ENCODE results near the gene OR5H1.

Gene OR5H1

DNA sequence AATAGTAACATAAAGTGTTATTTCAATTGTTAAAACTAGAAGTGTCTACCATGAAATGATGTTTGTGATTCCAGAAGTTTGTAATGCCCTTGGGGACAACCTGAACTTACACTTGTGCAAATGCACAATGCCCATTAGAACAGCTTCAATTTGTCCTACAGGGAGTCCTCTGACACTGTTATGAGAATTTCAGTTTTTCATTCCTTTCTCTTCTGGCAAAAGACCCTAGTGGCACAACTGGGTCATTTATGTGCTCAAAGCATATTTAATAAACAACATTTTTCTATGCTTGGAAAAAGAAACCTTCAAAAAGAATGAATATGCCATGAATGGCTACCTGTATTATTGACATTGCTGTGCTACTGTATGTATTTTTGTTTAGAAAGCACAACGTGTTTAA is at the start of gene OR5H1:
OR5H1 (plus strand) TSS at position 301 of the 400 bp plus-strand sequence. CDS start 1,977 bp downstream, outside the sequence.
- Mint-ChIP-seq H3K36me3 (ENCODE audit: low read depth) (no peaks in the 10 kb centered on the region), H3K9me3 (no peaks in the 10 kb centered on the region), H3K27ac (no peak within 1 kb of the TSS), H3K27me3 (ENCODE audit: low read depth, poor library complexity) (peaks cover 6% of the 10 kb centered on the region), H3K4me3 (no peak within 1 kb of the TSS), H3K4me1 (no peaks in the 10 kb centered on the region)
- TF ChIP-seq, protein P1, sequence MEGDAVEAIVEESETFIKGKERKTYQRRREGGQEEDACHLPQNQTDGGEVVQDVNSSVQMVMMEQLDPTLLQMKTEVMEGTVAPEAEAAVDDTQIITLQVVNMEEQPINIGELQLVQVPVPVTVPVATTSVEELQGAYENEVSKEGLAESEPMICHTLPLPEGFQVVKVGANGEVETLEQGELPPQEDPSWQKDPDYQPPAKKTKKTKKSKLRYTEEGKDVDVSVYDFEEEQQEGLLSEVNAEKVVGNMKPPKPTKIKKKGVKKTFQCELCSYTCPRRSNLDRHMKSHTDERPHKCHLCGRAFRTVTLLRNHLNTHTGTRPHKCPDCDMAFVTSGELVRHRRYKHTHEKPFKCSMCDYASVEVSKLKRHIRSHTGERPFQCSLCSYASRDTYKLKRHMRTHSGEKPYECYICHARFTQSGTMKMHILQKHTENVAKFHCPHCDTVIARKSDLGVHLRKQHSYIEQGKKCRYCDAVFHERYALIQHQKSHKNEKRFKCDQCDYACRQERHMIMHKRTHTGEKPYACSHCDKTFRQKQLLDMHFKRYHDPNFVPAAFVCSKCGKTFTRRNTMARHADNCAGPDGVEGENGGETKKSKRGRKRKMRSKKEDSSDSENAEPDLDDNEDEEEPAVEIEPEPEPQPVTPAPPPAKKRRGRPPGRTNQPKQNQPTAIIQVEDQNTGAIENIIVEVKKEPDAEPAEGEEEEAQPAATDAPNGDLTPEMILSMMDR (IDR thresholded peaks at IDR 0.05), result no peak
- no peak for DNase-seq

DNA sequence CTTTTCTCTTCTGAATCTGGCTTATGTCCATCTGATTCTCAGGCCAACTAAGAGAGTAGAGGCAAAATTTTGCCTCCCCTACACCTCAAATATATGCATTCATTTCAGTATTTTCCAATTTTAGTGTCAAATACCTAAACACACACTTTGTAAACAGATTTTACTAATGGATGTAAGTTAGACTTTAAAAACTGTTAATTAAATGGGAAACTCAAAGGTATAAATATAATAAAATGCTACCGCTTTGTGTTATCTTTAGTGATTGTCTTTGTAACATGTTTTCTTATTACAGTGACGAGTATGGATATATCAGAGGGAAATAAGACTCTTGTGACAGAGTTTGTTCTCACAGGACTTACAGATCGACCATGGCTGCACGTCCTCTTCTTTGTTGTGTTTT is 43.6 kb upstream of the OR5H1 start, which contains the start of gene OR5AC2:
OR5AC2 (plus strand) TSS at position 301 of the 400 bp plus-strand sequence; CDS start at position 301, 0 bp downstream.
- Mint-ChIP-seq H3K27me3 (ENCODE audit: low read depth, poor library complexity) (peaks cover 3% of the 10 kb centered on the region), H3K9me3 (peaks cover 7% of the 10 kb centered on the region), H3K36me3 (ENCODE audit: low read depth) (no peaks in the 10 kb centered on the region), H3K4me1 (no peaks in the 10 kb centered on the region), H3K4me3 (no peak within 1 kb of the TSS), H3K27ac (no peak within 1 kb of the TSS)
- TF ChIP-seq, protein P1 (IDR thresholded peaks at IDR 0.05), result no peak
- no peak for DNase-seq

DNA sequence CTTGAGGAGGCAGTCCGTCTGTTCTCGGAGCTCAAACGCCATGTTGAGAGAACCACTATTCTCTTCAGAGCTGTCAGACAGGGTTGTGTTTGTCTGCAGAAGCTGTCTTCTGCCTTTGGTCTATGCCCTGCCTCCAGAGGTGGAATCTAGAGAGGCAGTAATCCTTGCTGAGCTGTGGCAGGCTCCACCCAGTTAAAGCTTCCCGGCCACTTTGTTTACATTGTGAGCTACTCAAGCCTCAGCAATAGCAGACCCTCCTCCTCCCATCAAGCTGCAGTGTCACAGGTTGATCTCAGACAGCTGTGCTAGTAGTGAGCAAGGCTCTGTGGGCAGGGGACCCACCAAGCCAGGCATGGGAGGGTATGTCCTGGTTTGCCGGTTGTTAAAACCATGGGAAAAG is 34.6 kb upstream of the OR5H1 start:
- no peak for DNase-seq
- TF ChIP-seq, protein P1 (IDR thresholded peaks at IDR 0.05), result no peak
- Mint-ChIP-seq H3K36me3 (ENCODE audit: low read depth) (no peaks in the 10 kb centered on the region), H3K4me1 (peaks cover 5% of the 10 kb centered on the region), H3K27me3 (ENCODE audit: low read depth, poor library complexity) (peaks cover 2% of the 10 kb centered on the region), H3K4me3 (no peak overlapping the region), H3K9me3 (no peaks in the 10 kb centered on the region), H3K27ac (no peak overlapping the region)

DNA sequence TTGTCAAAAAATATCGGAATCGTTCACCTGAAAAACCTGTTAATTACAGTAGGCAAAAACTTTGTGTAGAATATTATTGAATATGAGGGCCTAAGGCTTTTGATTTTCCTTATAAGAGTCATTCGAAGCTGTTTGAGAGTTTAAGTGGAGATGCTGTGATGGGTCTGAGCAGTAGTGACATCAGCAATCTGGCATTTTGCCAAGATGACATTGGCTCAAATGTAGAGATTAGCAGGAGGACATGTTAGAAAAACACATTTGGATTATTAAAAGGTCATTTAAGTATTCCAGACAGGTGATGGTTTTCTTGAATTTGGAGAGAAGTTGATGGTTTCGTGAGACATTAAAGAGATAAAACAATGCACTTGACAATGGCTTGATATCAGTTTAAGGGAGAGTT is 30.7 kb upstream of the OR5H1 start:
- DNase-seq, result no peak
- Mint-ChIP-seq H3K36me3 (ENCODE audit: low read depth) (no peaks in the 10 kb centered on the region), H3K9me3 (no peaks in the 10 kb centered on the region), H3K27ac (no peak overlapping the region), H3K27me3 (ENCODE audit: low read depth, poor library complexity) (no peaks in the 10 kb centered on the region), H3K4me3 (no peak overlapping the region), H3K4me1 (peaks cover 5% of the 10 kb centered on the region)
- TF ChIP-seq, protein P1 (IDR thresholded peaks at IDR 0.05), result no peak

DNA sequence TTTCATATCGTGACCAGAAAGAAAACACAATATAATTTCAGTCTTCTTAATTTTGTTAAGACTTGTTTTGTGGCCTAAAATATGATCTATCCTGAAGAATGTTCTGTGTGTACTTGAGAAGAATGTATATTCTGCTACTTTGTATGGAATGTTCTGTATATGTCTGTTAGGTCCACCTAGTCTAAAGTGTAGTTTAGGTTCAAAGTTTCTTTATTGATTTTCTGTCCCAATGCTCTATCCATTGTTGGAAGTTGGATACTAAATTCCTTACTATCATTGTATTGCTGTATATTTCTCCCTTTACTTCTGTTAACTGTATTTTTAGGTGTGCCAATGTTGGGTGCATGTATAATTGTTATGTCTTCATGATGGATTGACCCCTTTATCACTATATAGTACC is 22.4 kb upstream of the OR5H1 start:
- H3K27me3 Mint-ChIP-seq (ENCODE audit: low read depth, poor library complexity), result peaks cover 3% of the 10 kb centered on the region
- peaks cover 19% of the 10 kb centered on the region for H3K9me3 Mint-ChIP-seq
- H3K4me3 Mint-ChIP-seq, result no peak overlapping the region
- no peak for DNase-seq
- no peak overlapping the region for H3K27ac Mint-ChIP-seq
- peaks cover 18% of the 10 kb centered on the region for H3K4me1 Mint-ChIP-seq
- TF ChIP-seq, protein P1 (IDR thresholded peaks at IDR 0.05), result no peak
- H3K36me3 Mint-ChIP-seq (ENCODE audit: low read depth), result no peaks in the 10 kb centered on the region

DNA sequence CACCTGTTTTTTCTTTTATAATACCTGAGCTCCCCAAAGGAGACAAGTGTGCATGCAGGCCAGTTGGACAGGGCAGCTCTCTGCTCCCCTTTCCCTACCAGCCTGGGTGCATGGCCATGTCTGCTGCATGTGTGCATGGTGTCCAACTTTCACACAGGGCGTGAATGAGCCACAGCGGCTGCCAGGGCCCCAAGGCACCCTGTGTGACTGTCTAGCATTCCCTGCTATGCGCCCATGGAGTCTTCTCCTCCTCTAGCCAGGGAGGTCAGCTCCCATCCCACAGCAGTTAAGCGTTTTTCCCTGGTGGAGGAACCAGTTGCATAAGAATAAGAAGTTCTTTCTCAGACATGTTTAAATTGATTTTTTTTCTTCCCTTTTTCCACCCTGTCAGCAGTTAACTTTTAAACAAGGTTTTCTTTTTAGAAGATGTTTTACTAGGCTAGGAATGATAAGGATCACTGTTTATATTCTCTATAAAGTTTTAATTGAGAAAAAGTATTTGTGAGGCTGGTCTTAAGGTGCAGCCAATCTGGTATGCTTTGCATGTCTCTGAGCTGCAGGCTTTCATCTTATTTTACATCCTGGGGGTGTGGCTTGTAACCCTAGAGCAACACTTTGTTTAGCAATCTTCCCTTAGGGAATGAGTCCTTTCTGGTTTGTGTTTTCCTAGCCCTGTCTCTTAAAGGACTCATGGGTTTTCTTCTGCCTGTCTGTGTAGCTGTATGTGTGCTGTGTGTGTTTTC is 20.5 kb upstream of the OR5H1 start:
- H3K9me3 Mint-ChIP-seq, result peaks cover 19% of the 10 kb centered on the region
- peaks cover 18% of the 10 kb centered on the region for H3K4me1 Mint-ChIP-seq
- TF ChIP-seq, protein P1 (IDR thresholded peaks at IDR 0.05), result no peak
- H3K27me3 Mint-ChIP-seq (ENCODE audit: low read depth, poor library complexity), result peaks cover 3% of the 10 kb centered on the region
- peak overlapping the region; percentile 76 for H3K27ac Mint-ChIP-seq
- DNase-seq, result peak; percentile 8
- H3K36me3 Mint-ChIP-seq (ENCODE audit: low read depth), result no peaks in the 10 kb centered on the region
- H3K4me3 Mint-ChIP-seq, result peak overlapping the region; percentile 5
